Fibroblast of peridontal ligament (primary cell): ENCODE results near the gene IFT20.
"Not testable (repeated sequence)": the region's sequence is repeated elsewhere in the genome, so short reads cannot be mapped to it uniquely, and the experiment has no call there.

Experiments used
- DNase-seq: peaks from one replicate; pipeline ENCODE4 v3.0.0-alpha.2; 2010; ENCODE audit errors: extremely low read depth

The IFT20 gene

GRCh38 chr17:28315846-28316705 is 19.2 kb downstream of the IFT20 start:
- no peak for DNase-seq

- DNase-seq, result no peak
Measured at GRCh38 chr17:28313841-28314240, 21.4 kb downstream of the IFT20 start.

DNA sequence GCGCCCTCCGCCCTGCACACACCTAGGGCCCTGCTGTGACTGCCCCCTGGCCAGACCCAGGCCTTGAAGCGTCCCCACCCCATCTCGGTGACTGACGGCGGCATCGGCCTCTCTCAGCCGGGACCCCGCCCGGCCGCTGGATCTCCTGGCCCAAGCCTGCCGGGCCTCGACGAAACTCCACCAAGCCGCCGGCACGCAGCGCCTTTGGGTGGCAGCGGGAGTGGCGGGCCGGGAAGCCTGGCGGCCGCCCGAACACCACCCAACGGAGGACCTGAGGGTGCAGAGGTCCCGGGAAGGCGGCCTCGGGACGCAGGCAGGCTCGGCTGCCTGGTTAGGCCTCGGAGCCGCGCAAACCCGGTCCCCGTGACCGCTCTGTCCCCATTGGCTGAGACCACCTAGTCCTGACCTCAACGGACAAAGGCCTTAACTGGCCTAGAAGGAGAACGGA is 28.3 kb downstream of the IFT20 start:
- DNase-seq, result no peak

GRCh38 chr17:28298449-28298848 is 36.8 kb downstream of the IFT20 start:
- no peak for DNase-seq

GRCh38 chr17:28295677-28296578 is 39.3 kb downstream of the IFT20 start:
- no peak for DNase-seq

- DNase-seq, result no peak
Measured at GRCh38 chr17:28293994-28294393, 41.3 kb downstream of the IFT20 start.

DNA sequence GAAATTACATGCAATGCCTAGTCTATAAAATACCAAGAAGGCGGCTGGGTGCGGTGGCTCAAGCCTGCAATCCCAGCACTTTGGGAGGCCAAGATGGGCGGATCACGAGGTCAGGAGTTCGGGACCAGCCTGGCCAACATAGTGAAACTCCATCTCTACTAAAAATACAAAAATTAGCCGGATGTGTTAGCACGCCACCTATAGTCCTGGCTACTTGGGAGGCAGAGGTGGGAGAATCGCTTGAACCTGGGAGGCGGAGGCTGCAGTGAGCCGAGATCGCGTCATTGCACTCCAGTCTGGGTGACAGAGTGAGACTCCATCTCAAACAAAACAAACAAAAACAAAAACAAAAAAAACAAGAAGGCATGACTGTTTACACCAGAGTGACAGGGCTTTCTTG is 42.4 kb downstream of the IFT20 start:
- not testable (repeated sequence) for DNase-seq

DNA sequence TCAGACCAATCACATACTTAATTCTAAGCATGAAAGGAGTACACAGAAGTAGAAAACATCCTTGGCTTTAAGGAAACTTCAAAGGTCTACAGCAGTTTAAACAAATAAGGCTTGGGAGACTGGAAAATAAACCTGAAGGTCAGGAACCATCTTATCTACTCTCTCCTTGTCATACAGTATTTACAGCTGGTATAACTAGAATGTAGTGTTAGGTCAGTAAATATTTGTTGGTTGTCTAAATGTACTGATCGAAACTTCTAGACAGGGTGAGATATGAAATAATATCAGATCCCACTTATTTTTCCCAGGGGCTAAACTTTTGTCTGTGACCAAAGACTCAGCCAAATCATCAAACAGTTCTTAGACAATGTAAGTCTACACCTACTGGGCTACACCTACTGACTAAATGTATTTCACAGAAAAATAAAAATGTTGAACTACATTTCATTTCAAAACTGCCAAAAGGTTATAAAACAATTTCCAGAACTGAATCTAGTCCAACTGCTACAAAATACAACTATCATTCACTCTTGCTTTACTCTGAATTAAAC is 43.4 kb downstream of the IFT20 start:
- no peak for DNase-seq

GRCh38 chr17:28290703-28291102 is 44.6 kb downstream of the IFT20 start:
- peak; percentile 18 for DNase-seq

GRCh38 chr17:28285965-28286364 is 49.3 kb downstream of the IFT20 start:
- no peak for DNase-seq

DNA sequence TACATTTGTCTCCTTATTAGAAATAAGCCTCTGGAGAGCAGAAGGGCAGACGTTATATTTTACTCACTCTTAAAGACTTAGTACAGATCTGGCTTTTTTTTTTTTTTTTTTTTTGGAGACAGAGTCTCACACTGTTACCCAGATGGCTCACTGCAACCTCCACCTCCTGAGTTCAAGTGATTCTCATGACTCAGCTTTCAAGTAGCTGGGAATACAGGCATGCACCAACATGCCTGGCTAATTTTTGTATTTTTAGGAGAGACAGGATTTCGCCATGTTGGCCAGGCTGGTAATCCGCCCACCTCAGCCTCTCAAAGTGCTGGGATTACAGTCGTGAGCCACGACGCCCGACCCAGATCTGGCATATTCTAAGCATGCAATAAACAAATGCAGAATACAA is 52.7 kb downstream of the IFT20 start:
- DNase-seq, result peak; percentile 90

- no peak for DNase-seq
Measured at GRCh38 chr17:28280826-28281225, 54.4 kb downstream of the IFT20 start.

DNA sequence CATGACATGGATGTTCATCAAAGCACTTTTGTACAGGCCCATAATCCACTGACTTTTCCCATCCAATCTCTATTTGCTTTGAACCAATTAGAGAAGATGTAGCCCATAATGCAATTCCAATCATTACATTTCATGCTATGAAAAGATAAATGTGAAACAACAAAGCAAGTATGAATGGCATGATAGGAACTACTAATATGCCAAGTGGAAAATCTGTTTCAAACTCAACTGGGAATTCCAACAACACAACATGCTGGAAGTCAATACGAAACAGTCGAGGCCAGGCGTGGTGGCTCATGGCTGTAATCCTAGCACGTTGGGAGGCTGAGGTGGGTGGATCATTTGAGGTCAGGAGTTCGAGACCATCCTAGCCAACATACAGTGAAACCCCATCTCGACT is 55.9 kb downstream of the IFT20 start:
- DNase-seq, result peak; percentile 57
